SU-DHL-6 (cell line): ENCODE measurements around the gene IER5.

Source experiments
- CTCF ChIP-seq: fragments of 200-600 bp; sonication (generic); IDR thresholded peaks from one replicate; pipeline ENCODE4 v1.5.1; 2017; ENCODE audit warnings: antibody characterized with exemption, mild to moderate bottlenecking, low read length, moderate library complexity; ENCODE audit not compliant: insufficient read depth, poor library complexity, severe bottlenecking
- EZH2phosphoT487 ChIP-seq: fragments of 200-600 bp; sonication (generic), shearing (Covaris generic); conservative IDR thresholded peaks from 2 replicates; pipeline ENCODE4 v1.6.1; 2018; ENCODE audit warnings: mild to moderate bottlenecking, antibody characterized with exemption, low read length, moderate library complexity, mixed read lengths

GRCh38 chr1:181133969-181134418, 45.5 kb downstream of the IER5 start:
- TF ChIP-seq CTCF (no peak), EZH2phosphoT487 (no peak)
